Colon (tissue), 2 donors: ENCODE data around the gene WWOX.

Experiments used
- FAIRE-seq: peaks from 2 replicates; lab custom pipeline; 2012; peaks lifted over from hg19 to GRCh38; lab: Jason Lieb, UNC
- donor health status: control.
- donor health status: control.

Gene WWOX

GRCh38 chr16:78106686-78107085 lies 7.2 kb downstream of the WWOX start:
- no peak for FAIRE-seq

- FAIRE-seq: no peak
These were observed 9.0 kb downstream of the WWOX start for GRCh38 chr16:78108451-78108850.

GRCh38 chr16:78113258-78113657 lies 13.8 kb downstream of the WWOX start:
- FAIRE-seq: no peak

GRCh38 chr16:78115659-78116058 lies 16.2 kb downstream of the WWOX start:
- FAIRE-seq: no peak

GRCh38 chr16:78116946-78117345 lies 17.5 kb downstream of the WWOX start:
- no peak for FAIRE-seq

GRCh38 chr16:78117391-78117790 lies 17.9 kb downstream of the WWOX start:
- no peak for FAIRE-seq

- no peak for FAIRE-seq
These were observed 19.1 kb downstream of the WWOX start for GRCh38 chr16:78118469-78119025.

- FAIRE-seq: peak; percentile 76
These were observed 23.4 kb downstream of the WWOX start for GRCh38 chr16:78122774-78123315.

GRCh38 chr16:78125112-78125844 lies 25.8 kb downstream of the WWOX start:
- no peak for FAIRE-seq

GRCh38 chr16:78126662-78127061 lies 27.2 kb downstream of the WWOX start:
- FAIRE-seq: no peak

- FAIRE-seq: no peak
These were observed 27.7 kb downstream of the WWOX start for GRCh38 chr16:78127130-78127529.

- FAIRE-seq: no peak
These were observed 29.5 kb downstream of the WWOX start for GRCh38 chr16:78128913-78129312.

- FAIRE-seq: no peak
These were observed 29.9 kb downstream of the WWOX start for GRCh38 chr16:78129349-78129748.

GRCh38 chr16:78130083-78130608 lies 30.7 kb downstream of the WWOX start:
- FAIRE-seq: no peak

- FAIRE-seq: no peak
These were observed 31.5 kb downstream of the WWOX start for GRCh38 chr16:78130950-78131349.

- no peak for FAIRE-seq
These were observed 34.5 kb downstream of the WWOX start for GRCh38 chr16:78133919-78134318.

- no peak for FAIRE-seq
These were observed 35.6 kb downstream of the WWOX start for GRCh38 chr16:78134944-78135619.

- FAIRE-seq: no peak
These were observed 37.7 kb downstream of the WWOX start for GRCh38 chr16:78137179-78137578.

- no peak for FAIRE-seq
These were observed 38.5 kb downstream of the WWOX start for GRCh38 chr16:78137782-78138616.

GRCh38 chr16:78140818-78141466 lies 41.5 kb downstream of the WWOX start:
- no peak for FAIRE-seq

- FAIRE-seq: no peak
These were observed 43.3 kb downstream of the WWOX start for GRCh38 chr16:78142788-78143187.

- FAIRE-seq: no peak
These were observed 47.4 kb downstream of the WWOX start for GRCh38 chr16:78146807-78147206.
